ENCODE results near the gene SLC13A3. TPM values are rescaled to one million over a fixed set of nuclear protein-coding genes. Genes with fewer than 3 reads are reported as not detected.

SLC13A3 gene
- total RNA-seq, 1 experiment from 2014 or later: 17.5 TPM

DNA sequence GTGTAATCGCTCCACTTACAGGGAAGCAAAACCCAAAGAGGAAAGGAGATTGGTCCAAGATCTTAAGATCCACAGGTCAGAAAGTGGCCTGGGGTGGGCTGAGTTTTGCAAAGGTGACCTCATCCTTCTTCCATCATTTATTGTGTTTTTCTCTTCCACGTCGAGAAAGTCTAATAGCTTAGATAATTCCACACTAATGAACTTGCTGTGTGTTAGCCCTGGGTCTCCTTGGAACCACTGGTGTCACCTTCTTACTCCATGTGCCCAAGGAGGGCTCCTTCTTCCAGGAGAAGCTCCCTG lies 1.7 kb downstream of the SLC13A3 start:
- Mint-ChIP-seq H3K27ac (no peak overlapping the region), H3K4me1 (peaks cover 26 to 40% of the 10 kb centered on the region in 2 experiments), H3K9me3 (peaks cover 0 to 2% of the 10 kb centered on the region in 2 experiments; a peak in 1 of 5 replicates), H3K4me3 (no peak overlapping the region), H3K36me3 (ENCODE audit: insufficient read depth in 1 of 3, low read depth in 3 of 3) (peaks cover 0 to 10% (median 0%) of the 10 kb centered on the region in 3 experiments; a peak in 3 of 7 replicates), H3K27me3 (ENCODE audit: low read depth) (peaks cover 45% of the 10 kb centered on the region)
- H4K91ac ChIP-seq (ENCODE audit: insufficient read length, low read depth, low read length): no peak overlapping the region
- no peak overlapping the region for H3K56ac ChIP-seq (ENCODE audit: insufficient read length, low read depth, low read length)
- H2BK120ac ChIP-seq (ENCODE audit: low read depth, low read length, poor library complexity, severe bottlenecking): no peak overlapping the region
- H3K23me2 ChIP-seq (ENCODE audit: insufficient read length, low read depth, low read length, poor library complexity, severe bottlenecking): no peaks in the 10 kb centered on the region
- no peak overlapping the region for H3K18ac ChIP-seq (ENCODE audit: insufficient read length, low read depth, low read length)
- no peaks in the 10 kb centered on the region for H3K79me2 ChIP-seq (ENCODE audit: insufficient read depth, low read length)
- no peak overlapping the region for H3K9ac ChIP-seq (ENCODE audit: extremely low read depth, insufficient read length, low read length)
- no peak overlapping the region for H2BK12ac ChIP-seq (ENCODE audit: insufficient read length, low read depth, low read length)
- H3K4me1 ChIP-seq (ENCODE audit: insufficient read depth, low read length): no peaks in the 10 kb centered on the region
- no peak overlapping the region for H4K5ac ChIP-seq (ENCODE audit: insufficient read length, low read depth, low read length)
- H3K27ac ChIP-seq (ENCODE audit: insufficient read length, low read depth, low read length): no peak overlapping the region
- H3K23ac ChIP-seq (ENCODE audit: insufficient read length, low read depth, low read length): no peak overlapping the region
- H3K79me1 ChIP-seq (ENCODE audit: insufficient read depth, low read depth, low read length, poor library complexity, severe bottlenecking): no peaks in the 10 kb centered on the region
- H3K9me3 ChIP-seq (ENCODE audit: control insufficient read depth, low read depth, low read length): no peaks in the 10 kb centered on the region
- no peak overlapping the region for H2BK5ac ChIP-seq (ENCODE audit: insufficient read length, low read length)
- no peak overlapping the region for H4K8ac ChIP-seq (replicated peaks; ENCODE audit: insufficient read length, low read depth, low read length)
- WGBS (ENCODE audit: extremely low coverage, insufficient read length, low lambda C conversion rate): no CpG with 5 or more reads among the region's 3 CpGs
- H3K27me3 ChIP-seq (ENCODE audit: insufficient read depth, low read length): no peaks in the 10 kb centered on the region; the same call in 1 of the 2 replicates
- no peak overlapping the region for H2AK5ac ChIP-seq (ENCODE audit: insufficient read length, low read length)
- peaks cover 2% of the 10 kb centered on the region for H4K20me1 ChIP-seq (ENCODE audit: control insufficient read depth, insufficient read depth, insufficient read length)
- TF ChIP-seq, protein P1, sequence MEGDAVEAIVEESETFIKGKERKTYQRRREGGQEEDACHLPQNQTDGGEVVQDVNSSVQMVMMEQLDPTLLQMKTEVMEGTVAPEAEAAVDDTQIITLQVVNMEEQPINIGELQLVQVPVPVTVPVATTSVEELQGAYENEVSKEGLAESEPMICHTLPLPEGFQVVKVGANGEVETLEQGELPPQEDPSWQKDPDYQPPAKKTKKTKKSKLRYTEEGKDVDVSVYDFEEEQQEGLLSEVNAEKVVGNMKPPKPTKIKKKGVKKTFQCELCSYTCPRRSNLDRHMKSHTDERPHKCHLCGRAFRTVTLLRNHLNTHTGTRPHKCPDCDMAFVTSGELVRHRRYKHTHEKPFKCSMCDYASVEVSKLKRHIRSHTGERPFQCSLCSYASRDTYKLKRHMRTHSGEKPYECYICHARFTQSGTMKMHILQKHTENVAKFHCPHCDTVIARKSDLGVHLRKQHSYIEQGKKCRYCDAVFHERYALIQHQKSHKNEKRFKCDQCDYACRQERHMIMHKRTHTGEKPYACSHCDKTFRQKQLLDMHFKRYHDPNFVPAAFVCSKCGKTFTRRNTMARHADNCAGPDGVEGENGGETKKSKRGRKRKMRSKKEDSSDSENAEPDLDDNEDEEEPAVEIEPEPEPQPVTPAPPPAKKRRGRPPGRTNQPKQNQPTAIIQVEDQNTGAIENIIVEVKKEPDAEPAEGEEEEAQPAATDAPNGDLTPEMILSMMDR (conservative IDR thresholded peaks at IDR 0.05): no peak
- H3K14ac ChIP-seq (ENCODE audit: insufficient read depth, low read length): no peak overlapping the region
- H3K4me2 ChIP-seq (ENCODE audit: insufficient read depth, insufficient read length, low read length): no peak overlapping the region
- no peak overlapping the region for H3K4ac ChIP-seq (ENCODE audit: low read depth, low read length)
- DNase-seq: no peak
- H3T11ph ChIP-seq (ENCODE audit: low read length): no peak overlapping the region
- H2AFZ ChIP-seq (ENCODE audit: low read length): no peak overlapping the region
- no peak overlapping the region for H2BK15ac ChIP-seq (ENCODE audit: low read depth, low read length)
- no peak overlapping the region for H2BK20ac ChIP-seq (ENCODE audit: low read depth, low read length, poor library complexity, severe bottlenecking)

Measured in H9 (cell line).